ENCODE results near the gene HAVCR2.

The HAVCR2 gene

DNA sequence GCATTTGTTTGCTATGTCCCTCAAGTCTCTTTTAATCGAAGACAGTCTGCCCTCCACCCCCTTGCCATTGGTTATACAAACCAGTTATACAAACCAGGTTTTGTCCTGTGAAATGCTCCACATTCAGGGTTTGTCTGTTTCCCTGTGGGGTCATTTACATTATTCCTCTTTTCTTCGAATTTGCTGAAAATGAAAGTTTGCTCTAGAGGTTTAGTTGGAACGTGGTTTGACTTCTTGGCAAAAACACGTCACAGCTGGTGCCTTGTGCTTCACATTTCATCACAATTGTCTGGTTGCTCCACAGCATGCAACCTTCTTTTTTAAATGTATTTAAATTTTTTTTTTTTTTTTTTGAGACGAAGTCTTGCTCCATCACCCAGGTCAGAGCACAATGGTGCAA is 4.2 kb upstream of the HAVCR2 start:
- no peak overlapping the region for H3K4me3 Mint-ChIP-seq
- H3K9me3 Mint-ChIP-seq, result no peaks in the 10 kb centered on the region
- H3K27me3 Mint-ChIP-seq, result no peaks in the 10 kb centered on the region
- no peak overlapping the region for H3K27ac Mint-ChIP-seq
- H3K4me1 Mint-ChIP-seq, result peaks cover 47% of the 10 kb centered on the region
- H3K36me3 Mint-ChIP-seq, result no peaks in the 10 kb centered on the region

- peaks cover 50% of the 10 kb centered on the region for H3K4me1 Mint-ChIP-seq
- H3K27ac Mint-ChIP-seq, result peak overlapping the region; percentile 81
- H3K9me3 Mint-ChIP-seq, result no peaks in the 10 kb centered on the region
- H3K27me3 Mint-ChIP-seq, result no peaks in the 10 kb centered on the region
- H3K4me3 Mint-ChIP-seq, result peak overlapping the region; percentile 80
- no peaks in the 10 kb centered on the region for H3K36me3 Mint-ChIP-seq
Measured at GRCh38 chr5:157109744-157110143, 900 bp upstream of the HAVCR2 start.

- no peaks in the 10 kb centered on the region for H3K9me3 Mint-ChIP-seq
- peaks cover 7% of the 10 kb centered on the region for H3K36me3 Mint-ChIP-seq
- no peaks in the 10 kb centered on the region for H3K27me3 Mint-ChIP-seq
- peaks cover 61% of the 10 kb centered on the region for H3K4me1 Mint-ChIP-seq
- H3K27ac Mint-ChIP-seq, result no peak overlapping the region
- H3K4me3 Mint-ChIP-seq, result peak overlapping the region; percentile 52
Measured at GRCh38 chr5:157107508-157107907, 1.3 kb downstream of the HAVCR2 start.

DNA sequence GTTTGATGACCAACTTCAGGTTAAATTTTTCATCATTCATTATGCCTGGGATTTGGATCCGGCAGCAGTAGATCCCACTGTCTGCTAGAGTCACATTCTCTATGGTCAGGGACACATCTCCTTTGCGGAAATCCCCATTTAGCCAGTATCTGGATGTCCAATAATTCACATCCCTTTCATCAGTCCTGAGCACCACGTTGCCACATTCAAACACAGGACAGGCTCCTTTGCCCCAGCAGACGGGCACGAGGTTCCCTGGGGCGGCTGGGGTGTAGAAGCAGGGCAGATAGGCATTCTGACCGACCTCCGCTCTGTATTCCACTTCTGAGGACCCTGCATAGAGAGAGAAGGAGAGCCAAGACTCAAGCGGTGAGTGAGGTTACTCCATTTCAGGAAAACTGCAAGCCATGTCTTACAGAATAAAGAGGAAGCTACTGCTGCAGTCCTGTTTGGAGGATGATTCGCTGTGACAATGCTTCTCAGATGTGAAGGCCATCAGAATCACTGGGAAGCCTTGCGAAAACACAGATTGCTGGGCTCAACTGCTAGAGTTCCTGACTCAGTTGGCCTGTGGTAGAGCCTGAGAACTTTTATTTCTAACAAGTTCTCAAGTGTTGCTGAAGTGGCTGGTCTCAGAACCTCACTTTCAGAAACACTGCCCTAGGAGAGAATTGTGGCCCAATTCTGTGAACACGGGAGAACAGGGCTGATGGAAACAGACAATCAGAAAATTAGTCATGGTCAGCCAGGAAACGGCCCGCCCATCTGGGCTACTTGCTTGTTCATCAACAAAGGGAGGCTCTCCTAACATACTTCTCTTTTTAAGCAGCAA is 2.0 kb downstream of the HAVCR2 start:
- H3K4me1 Mint-ChIP-seq, result peaks cover 61% of the 10 kb centered on the region
- no peak overlapping the region for H3K27ac Mint-ChIP-seq
- H3K9me3 Mint-ChIP-seq, result no peaks in the 10 kb centered on the region
- peak overlapping the region; percentile 52 for H3K4me3 Mint-ChIP-seq
- peaks cover 7% of the 10 kb centered on the region for H3K36me3 Mint-ChIP-seq
- no peaks in the 10 kb centered on the region for H3K27me3 Mint-ChIP-seq

GRCh38 chr5:157100140-157100679 is 8.6 kb downstream of the HAVCR2 start:
- Mint-ChIP-seq H3K36me3 (peaks cover 13% of the 10 kb centered on the region), H3K9me3 (no peaks in the 10 kb centered on the region), H3K4me1 (peaks cover 32% of the 10 kb centered on the region), H3K4me3 (peak overlapping the region; percentile 51), H3K27me3 (no peaks in the 10 kb centered on the region), H3K27ac (peak overlapping the region; percentile 90)

DNA sequence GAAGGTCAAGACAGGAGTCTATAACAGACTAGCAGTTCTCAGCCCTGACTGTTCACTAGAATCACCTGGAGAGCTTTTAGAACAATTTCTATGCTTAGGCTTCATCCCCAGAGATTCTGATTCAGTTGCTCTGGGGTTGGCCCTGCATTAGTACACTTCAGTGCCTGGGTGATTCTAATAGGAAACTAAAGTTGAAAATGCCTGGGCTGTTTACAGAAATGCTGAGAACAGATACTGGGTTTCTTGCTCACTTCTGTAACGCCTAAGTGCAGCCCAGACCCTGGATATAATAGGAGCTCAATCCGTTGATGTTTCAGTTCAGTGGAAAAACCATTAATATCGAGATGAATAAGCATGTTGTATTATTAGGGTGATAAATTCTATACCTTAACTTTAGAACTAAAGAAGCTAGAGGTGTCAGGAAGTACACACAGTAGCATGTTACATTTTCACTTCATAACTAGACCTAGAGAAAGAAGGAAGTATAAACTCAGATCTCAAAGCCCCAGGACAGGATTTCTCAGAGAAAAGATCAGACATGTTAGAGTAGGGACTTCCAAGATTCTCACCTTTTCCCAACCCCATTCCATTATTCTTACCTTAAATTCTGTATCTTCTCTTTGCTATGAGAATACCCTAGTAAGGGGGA is 20.4 kb downstream of the HAVCR2 start:
- H3K4me3 Mint-ChIP-seq, result no peak overlapping the region
- H3K27me3 Mint-ChIP-seq, result no peaks in the 10 kb centered on the region
- peaks cover 14% of the 10 kb centered on the region for H3K36me3 Mint-ChIP-seq
- peaks cover 3% of the 10 kb centered on the region for H3K4me1 Mint-ChIP-seq
- no peak overlapping the region for H3K27ac Mint-ChIP-seq
- no peaks in the 10 kb centered on the region for H3K9me3 Mint-ChIP-seq

GRCh38 chr5:157086751-157087359 is 22.0 kb downstream of the HAVCR2 start:
- H3K4me1 Mint-ChIP-seq, result peaks cover 3% of the 10 kb centered on the region
- H3K9me3 Mint-ChIP-seq, result no peaks in the 10 kb centered on the region
- no peaks in the 10 kb centered on the region for H3K27me3 Mint-ChIP-seq
- peaks cover 16% of the 10 kb centered on the region for H3K36me3 Mint-ChIP-seq
- no peak overlapping the region for H3K27ac Mint-ChIP-seq
- no peak overlapping the region for H3K4me3 Mint-ChIP-seq

GRCh38 chr5:157085930-157086329 is 22.9 kb downstream of the HAVCR2 start:
- peaks cover 12% of the 10 kb centered on the region for H3K36me3 Mint-ChIP-seq
- no peak overlapping the region for H3K4me3 Mint-ChIP-seq

DNA sequence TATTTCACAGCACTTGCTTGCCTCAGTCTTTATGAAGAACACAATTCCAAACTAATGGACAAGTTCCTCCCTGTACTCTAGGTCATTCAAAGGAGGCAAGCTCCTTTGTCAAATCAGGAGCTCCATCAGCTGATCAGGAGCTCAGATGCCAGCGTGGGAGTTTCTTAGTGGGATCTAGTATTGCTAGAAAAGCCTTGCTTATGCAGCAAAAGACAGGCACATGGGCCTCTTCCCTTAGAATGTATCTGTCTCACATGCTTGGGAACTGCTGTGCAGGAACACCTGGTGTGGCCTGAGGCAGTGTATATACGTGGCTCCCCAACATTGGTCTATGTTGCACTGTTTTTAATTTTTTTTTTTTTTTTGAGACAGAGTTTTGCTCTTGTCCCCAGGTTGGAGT is 28.6 kb downstream of the HAVCR2 start:
- Mint-ChIP-seq H3K9me3 (no peaks in the 10 kb centered on the region), H3K27ac (no peak overlapping the region)

More at GRCh38 chr5:157085930-157086329, 22.9 kb downstream of the HAVCR2 start:
- no peaks in the 10 kb centered on the region for H3K9me3 Mint-ChIP-seq
- peaks cover 3% of the 10 kb centered on the region for H3K4me1 Mint-ChIP-seq
- H3K27me3 Mint-ChIP-seq, result no peaks in the 10 kb centered on the region
- no peak overlapping the region for H3K27ac Mint-ChIP-seq

DNA sequence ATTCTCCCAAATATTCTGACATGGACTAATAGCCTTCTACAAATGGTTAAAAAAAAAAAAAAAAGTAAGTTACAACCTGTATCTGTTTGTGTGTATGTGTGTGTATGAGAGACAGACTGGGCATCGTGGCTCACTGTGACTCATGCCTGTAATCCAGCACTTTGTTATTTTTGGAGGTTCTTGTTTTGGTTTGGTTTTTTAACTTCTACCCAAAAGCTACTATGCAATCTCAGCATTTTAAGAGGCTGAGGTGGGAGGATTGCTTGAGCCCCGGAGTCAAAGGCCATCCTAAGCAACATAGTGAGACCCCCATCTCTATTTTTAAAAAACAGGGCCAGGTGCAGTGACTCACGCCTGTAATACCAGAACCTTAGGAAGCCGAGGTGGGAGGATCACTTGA is 32.3 kb downstream of the HAVCR2 start:
- Mint-ChIP-seq H3K27ac (no peak overlapping the region), H3K9me3 (no peaks in the 10 kb centered on the region), H3K4me1 (peaks cover 8% of the 10 kb centered on the region), H3K4me3 (no peak overlapping the region), H3K27me3 (no peaks in the 10 kb centered on the region), H3K36me3 (no peaks in the 10 kb centered on the region)

More for the DNA sequence above, 28.6 kb downstream of the HAVCR2 start:
- no peak overlapping the region for H3K4me3 Mint-ChIP-seq
- peaks cover 4% of the 10 kb centered on the region for H3K4me1 Mint-ChIP-seq
- H3K36me3 Mint-ChIP-seq, result peaks cover 2% of the 10 kb centered on the region
- no peaks in the 10 kb centered on the region for H3K27me3 Mint-ChIP-seq

DNA sequence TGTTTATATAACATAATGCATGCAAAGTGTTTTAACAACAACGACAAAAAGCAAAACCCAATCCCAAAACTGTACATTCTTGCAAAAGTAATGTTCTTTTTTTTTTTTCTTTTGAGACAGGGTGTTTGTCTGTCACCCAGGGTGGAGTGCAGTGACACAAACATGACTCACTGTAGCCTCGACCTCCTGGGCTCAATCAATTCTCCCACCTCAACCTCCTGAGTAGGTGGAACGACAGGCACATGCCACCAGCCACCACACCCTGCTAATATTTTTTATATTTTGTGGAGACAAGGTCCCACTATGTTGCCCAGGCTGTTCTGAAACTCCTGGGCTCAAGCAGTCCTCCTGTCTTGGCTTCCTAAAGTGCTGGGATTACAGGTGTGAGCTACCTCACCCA is 36.3 kb downstream of the HAVCR2 start:
- Mint-ChIP-seq H3K4me3 (no peak overlapping the region), H3K36me3 (no peaks in the 10 kb centered on the region), H3K27me3 (no peaks in the 10 kb centered on the region), H3K4me1 (peaks cover 8% of the 10 kb centered on the region), H3K27ac (no peak overlapping the region), H3K9me3 (no peaks in the 10 kb centered on the region)

DNA sequence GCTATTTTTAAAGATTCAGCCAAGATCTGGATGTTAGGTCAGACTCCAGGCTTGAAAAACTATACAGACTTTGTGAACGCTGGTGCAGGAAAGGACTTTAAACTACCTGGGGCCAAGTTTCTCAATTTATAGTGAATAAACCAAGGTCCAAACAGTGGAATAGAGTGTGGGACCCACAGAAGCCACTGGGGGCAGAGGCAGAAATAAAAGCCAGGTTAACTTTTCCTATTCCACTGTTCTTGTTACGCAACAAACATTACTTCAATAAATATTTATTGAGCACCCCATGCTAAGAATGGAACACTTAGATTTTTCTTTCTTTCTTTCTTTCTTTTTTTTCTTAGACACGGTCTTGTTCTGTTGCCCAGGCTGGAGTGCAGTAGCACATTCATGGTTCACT is 38.9 kb downstream of the HAVCR2 start:
- Mint-ChIP-seq H3K27me3 (no peaks in the 10 kb centered on the region), H3K4me3 (no peak overlapping the region), H3K9me3 (no peaks in the 10 kb centered on the region), H3K27ac (no peak overlapping the region), H3K36me3 (no peaks in the 10 kb centered on the region), H3K4me1 (peaks cover 14% of the 10 kb centered on the region)

- Mint-ChIP-seq H3K9me3 (no peaks in the 10 kb centered on the region), H3K4me1 (peaks cover 14% of the 10 kb centered on the region), H3K36me3 (no peaks in the 10 kb centered on the region)
Measured at GRCh38 chr5:157068785-157069184, 40.1 kb downstream of the HAVCR2 start.

DNA sequence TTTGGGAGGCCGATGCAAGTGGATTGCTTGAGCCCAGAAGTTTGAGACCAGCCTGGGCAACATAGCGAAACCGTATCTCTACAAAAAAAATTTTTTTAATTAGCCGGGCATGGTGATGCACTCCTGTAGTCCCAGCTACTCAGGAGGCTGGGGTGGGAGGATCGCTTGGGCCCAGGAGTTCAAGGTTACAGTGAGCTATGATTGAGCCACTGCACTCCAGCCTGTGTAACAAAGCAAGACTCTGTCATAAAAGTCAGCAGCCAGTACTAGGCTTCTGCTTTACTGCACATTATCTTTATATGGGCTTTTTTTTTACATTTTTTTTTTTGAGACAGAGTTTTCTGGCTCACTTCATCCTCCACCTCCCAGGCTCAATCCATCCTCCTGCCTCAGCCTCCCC is 40.5 kb downstream of the HAVCR2 start:
- Mint-ChIP-seq H3K4me3 (no peak overlapping the region), H3K9me3 (no peaks in the 10 kb centered on the region), H3K27me3 (no peaks in the 10 kb centered on the region), H3K27ac (no peak overlapping the region), H3K36me3 (no peaks in the 10 kb centered on the region), H3K4me1 (peaks cover 14% of the 10 kb centered on the region)

More at GRCh38 chr5:157068785-157069184, 40.1 kb downstream of the HAVCR2 start:
- Mint-ChIP-seq H3K4me3 (no peak overlapping the region), H3K27me3 (no peaks in the 10 kb centered on the region), H3K27ac (no peak overlapping the region)

GRCh38 chr5:157067005-157067404 is 41.8 kb downstream of the HAVCR2 start:
- Mint-ChIP-seq H3K4me1 (peaks cover 10% of the 10 kb centered on the region), H3K36me3 (no peaks in the 10 kb centered on the region), H3K27me3 (no peaks in the 10 kb centered on the region), H3K4me3 (no peak overlapping the region), H3K9me3 (no peaks in the 10 kb centered on the region), H3K27ac (no peak overlapping the region)

- Mint-ChIP-seq H3K36me3 (no peaks in the 10 kb centered on the region), H3K27me3 (no peaks in the 10 kb centered on the region), H3K27ac (no peak overlapping the region), H3K9me3 (no peaks in the 10 kb centered on the region), H3K4me1 (peaks cover 10% of the 10 kb centered on the region), H3K4me3 (no peak overlapping the region)
Measured at GRCh38 chr5:157066080-157066479, 42.8 kb downstream of the HAVCR2 start.
